Fibroblast of skin of scalp (primary cell): ENCODE results near the gene DNAJC11.
"Not testable (repeated sequence)": the region's sequence is repeated elsewhere in the genome, so short reads cannot be mapped to it uniquely, and the experiment has no call there.

ENCODE experiments used
- DNase-seq: peaks from one replicate; pipeline ENCODE4 v3.0.0-alpha.2; 2013

DNAJC11 gene

GRCh38 chr1:6695868-6696267 lies 5.7 kb downstream of the DNAJC11 start:
- no peak for DNase-seq

GRCh38 chr1:6694121-6694713 lies 7.4 kb downstream of the DNAJC11 start:
- DNase-seq, result no peak

GRCh38 chr1:6692956-6693355 lies 8.7 kb downstream of the DNAJC11 start:
- no peak for DNase-seq

- DNase-seq, result no peak
Measured at GRCh38 chr1:6691507-6691906, 10.1 kb downstream of the DNAJC11 start.

GRCh38 chr1:6690186-6690585 lies 11.4 kb downstream of the DNAJC11 start:
- DNase-seq, result no peak

GRCh38 chr1:6688757-6689156 lies 12.9 kb downstream of the DNAJC11 start:
- DNase-seq, result no peak

- DNase-seq, result no peak
Measured at GRCh38 chr1:6688001-6688400, 13.6 kb downstream of the DNAJC11 start.

GRCh38 chr1:6686294-6686693 lies 15.3 kb downstream of the DNAJC11 start:
- peak; percentile 73 for DNase-seq

- no peak for DNase-seq
Measured at GRCh38 chr1:6685381-6685780, 16.2 kb downstream of the DNAJC11 start.

GRCh38 chr1:6683434-6683833 lies 18.2 kb downstream of the DNAJC11 start:
- no peak for DNase-seq

- DNase-seq, result no peak
Measured at GRCh38 chr1:6675941-6676340, 25.7 kb downstream of the DNAJC11 start.

- DNase-seq, result no peak
Measured at GRCh38 chr1:6674771-6675170, 26.8 kb downstream of the DNAJC11 start.

GRCh38 chr1:6673816-6674398 lies 27.7 kb downstream of the DNAJC11 start:
- DNase-seq, result no peak

- no peak for DNase-seq
Measured at GRCh38 chr1:6672558-6672957, 29.1 kb downstream of the DNAJC11 start.

- DNase-seq, result no peak
Measured at GRCh38 chr1:6668503-6668902, 33.1 kb downstream of the DNAJC11 start.

GRCh38 chr1:6667139-6667538 lies 34.5 kb downstream of the DNAJC11 start:
- DNase-seq, result no peak

- DNase-seq, result no peak
Measured at GRCh38 chr1:6666696-6667095, 34.9 kb downstream of the DNAJC11 start.

- DNase-seq, result not testable (repeated sequence)
Measured at GRCh38 chr1:6662468-6662867, 39.1 kb downstream of the DNAJC11 start.

- no peak for DNase-seq
Measured at GRCh38 chr1:6660415-6661049, 41.1 kb downstream of the DNAJC11 start.

GRCh38 chr1:6658359-6659060 lies 43.1 kb downstream of the DNAJC11 start:
- DNase-seq, result peak; percentile 15

GRCh38 chr1:6657138-6657537 lies 44.5 kb downstream of the DNAJC11 start:
- no peak for DNase-seq

GRCh38 chr1:6653436-6654290 lies 48.0 kb downstream of the DNAJC11 start:
- DNase-seq, result no peak

- DNase-seq, result no peak
Measured at GRCh38 chr1:6652986-6653385, 48.6 kb downstream of the DNAJC11 start.
